HCT116 (cell line): Measurements from ENCODE around the gene SARS1. TPM values are rescaled to one million over a fixed set of nuclear protein-coding genes. Genes with fewer than 3 reads are reported as not detected.
"Not testable (repeated sequence)": the region's sequence is repeated elsewhere in the genome, so short reads cannot be mapped to it uniquely, and the experiment has no call there.

ENCODE experiments used
- ATAC-seq: fragments of 200-7000 bp; cut with Tn5 transposase; 2 replicates; pipeline ENCODE4 v1.9.1; 2020; ENCODE audit warnings: mild to moderate bottlenecking, moderate library complexity
- BruUV-seq: library from RNA; stranded (reverse); fragments of 400-500 nt; replicated peaks from 2 replicates; lab custom pipeline; 2021; lab: Mats Ljungman, UMichigan
- CTCF ChIA-PET: fragments of 300-600 bp; sonication (Branson Sonifier 250); formaldehyde crosslinking; loops from one replicate; lab custom pipeline; 2021; ENCODE audit warnings: antibody characterized with exemption; lab: Charles Lee
- POLR2A ChIA-PET: fragments of 300-600, 350-600 bp; sonication (Branson Sonifier 250); formaldehyde crosslinking; loops from one replicate; lab custom pipeline; 2021; ENCODE audit warnings: antibody characterized with exemption; lab: Charles Lee
- RAD21 ChIA-PET, 2 experiments: fragments of 300-600 bp; sonication (Branson Sonifier 250); formaldehyde crosslinking; loops; one replicate each; lab custom pipeline; 2023; ENCODE audit warnings: low total read pairs in 2 of 2; ENCODE audit not compliant: uncharacterized antibody in 2 of 2, unreplicated experiment in 2 of 2, low non-redundant PET in 1 of 2; lab: Charles Lee
- DNase-seq: peaks from one replicate; pipeline ENCODE4 v3.0.0-alpha.2; 2010; ENCODE audit warnings: low read depth, low spot score
- H2AFZ ChIP-seq: fragments of 200-600 bp; shearing (Covaris generic), sonication (generic); 2 replicates; pipeline ENCODE4 v1.6.1; 2017; ENCODE audit warnings: low read depth, mixed run types, mixed read lengths, antibody characterized with exemption, low read length; ENCODE audit not compliant: poor library complexity, severe bottlenecking
- H3K27ac ChIP-seq: 2 replicates; pipeline ENCODE4 v1.5.1; 2012; ENCODE audit warnings: low read depth, low read length
- H3K27me3 ChIP-seq: fragments of 200-600 bp; sonication (generic); 2 replicates; pipeline ENCODE4 v1.6.1; 2016; ENCODE audit warnings: mixed run types, low read length, mixed read lengths; ENCODE audit not compliant: insufficient read depth
- H3K36me3 ChIP-seq, 2 experiments: fragments of 200-500 bp in 1 of 2; fragments of 200-600 bp in 1 of 2; sonication (Bioruptor generic) in 1 of 2; sonication (generic) in 1 of 2; 2 replicates each; pipeline versions ENCODE4 v1.5.1 to v1.6.1; 2014 to 2016; ENCODE audit warnings: low read length in 2 of 2, inconsistent platforms in 1 of 2, mixed read lengths in 1 of 2, mixed run types in 1 of 2; ENCODE audit not compliant: insufficient read depth in 2 of 2, control insufficient read depth in 1 of 2
- H3K4me1 ChIP-seq, 2 experiments: fragments of 200-600 bp in 1 of 2; sonication (generic) in 1 of 2; 2 replicates each; pipeline versions ENCODE4 v1.5.1 to v1.6.1; 2012 to 2017; ENCODE audit warnings: low read length in 2 of 2, inconsistent platforms in 1 of 2, mild to moderate bottlenecking in 1 of 2, mixed read lengths in 1 of 2, mixed run types in 1 of 2, moderate library complexity in 1 of 2; ENCODE audit not compliant: insufficient read depth in 2 of 2, control insufficient read depth in 1 of 2
- H3K4me2 ChIP-seq: fragments of 200-600 bp; sonication (generic); 2 replicates; pipeline ENCODE4 v1.6.1; 2017; ENCODE audit warnings: mixed run types, low read length, mixed read lengths
- H3K4me3 ChIP-seq, 2 experiments: fragments of 200-600 bp in 1 of 2; sonication (generic) in 1 of 2; replicated peaks in 1 of 2; 2 replicates each; pipeline ENCODE4 v1.5.1; 2011 to 2016; ENCODE audit warnings: low read length in 2 of 2, control low read depth in 1 of 2, low read depth in 1 of 2, mild to moderate bottlenecking in 1 of 2, mixed read lengths in 1 of 2, mixed run types in 1 of 2
- H3K79me2 ChIP-seq: fragments of 200-600 bp; sonication (generic); 2 replicates; pipeline ENCODE4 v1.6.1; 2017; ENCODE audit warnings: mild to moderate bottlenecking, mixed run types, low read length, moderate library complexity, mixed read lengths; ENCODE audit not compliant: insufficient read depth
- H3K9ac ChIP-seq: fragments of 200-600 bp; sonication (generic); 2 replicates; pipeline ENCODE4 v1.6.1; 2016; ENCODE audit warnings: low read length, mixed read lengths
- H3K9me2 ChIP-seq: fragments of 200-600 bp; sonication (generic), shearing (Covaris generic); 2 replicates; pipeline ENCODE4 v1.6.1; 2017; ENCODE audit warnings: mixed run types, mild to moderate bottlenecking, moderate library complexity; ENCODE audit not compliant: insufficient read depth
- H3K9me3 ChIP-seq, 2 experiments: fragments of 200-500 bp in 1 of 2; fragments of 200-600 bp in 1 of 2; sonication (Bioruptor generic) in 1 of 2; sonication (generic) in 1 of 2; 2 replicates each; pipeline ENCODE4 v1.6.1; 2014 to 2017; ENCODE audit warnings: low read length in 2 of 2, mixed read lengths in 2 of 2, inconsistent platforms in 1 of 2, low read depth in 1 of 2, mild to moderate bottlenecking in 1 of 2, mixed run types in 1 of 2, moderate library complexity in 1 of 2; ENCODE audit not compliant: control insufficient read depth in 1 of 2, insufficient read depth in 1 of 2
- H4K20me1 ChIP-seq: fragments of 200-600 bp; sonication (generic), shearing (Covaris generic); 2 replicates; pipeline ENCODE4 v1.6.1; 2017; ENCODE audit warnings: mixed run types, mild to moderate bottlenecking, moderate library complexity; ENCODE audit not compliant: insufficient read depth
- CBX3 ChIP-seq: IDR thresholded peaks from 2 replicates; pipeline ENCODE4 v1.6.1; 2012; ENCODE audit warnings: low read depth
- EZH2phosphoT487 ChIP-seq: fragments of 200-600 bp; IDR thresholded peaks from 2 replicates; pipeline ENCODE4 v1.6.1; 2018; ENCODE audit warnings: antibody characterized with exemption, borderline replicate concordance
- SRF ChIP-seq: IDR thresholded peaks from 2 replicates; pipeline ENCODE4 v1.6.1; 2012; ENCODE audit warnings: low read depth
- intact Hi-C: fragments of 100-400 bp; cut with micrococcal nuclease; formaldehyde crosslinking; loops from 2 replicates; pipeline ENCODE4 v1.10.0; 2022
- total RNA-seq: library from RNA; stranded (reverse); gene quantifications from one replicate; pipeline ENCODE4 v1.2.1, GENCODE V29; 2021; ENCODE audit not compliant: unreplicated experiment
- TF ChIP-seq, protein P1 (sequence below): IDR thresholded peaks from 2 replicates; pipeline ENCODE4 v1.6.1; 2012

SARS1 gene
- total RNA-seq, 1 experiment from 2014 or later: 206 TPM

GRCh38 chr1:109171646-109172045 lies 42.1 kb upstream of the SARS1 start:
- BruUV-seq: no TSS peak
- POLR2A ChIA-PET: no interaction called here
- no peaks in the 10 kb centered on the region for H4K20me1 ChIP-seq
- ATAC-seq: no peak
- H3K4me1 ChIP-seq: no peaks in the 10 kb centered on the region
- no peaks in the 10 kb centered on the region for H3K79me2 ChIP-seq
- no peaks in the 10 kb centered on the region for H3K9me3 ChIP-seq
- no peak overlapping the region for H3K27ac ChIP-seq
- no peaks in the 10 kb centered on the region for H3K36me3 ChIP-seq
- TF ChIP-seq EZH2phosphoT487 (no peak), SRF (no peak), CBX3 (no peak)
- TF ChIP-seq, protein P1, sequence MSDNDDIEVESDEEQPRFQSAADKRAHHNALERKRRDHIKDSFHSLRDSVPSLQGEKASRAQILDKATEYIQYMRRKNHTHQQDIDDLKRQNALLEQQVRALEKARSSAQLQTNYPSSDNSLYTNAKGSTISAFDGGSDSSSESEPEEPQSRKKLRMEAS: no peak
- TF ChIP-seq, all 23 proteins: peak for 0
- CTCF ChIA-PET: interaction anchor here (1.0 kb wide), 1 partner anchor 71 kb away, joined by 3 read pairs; no protein-coding TSS in a partner anchor
- H3K9me2 ChIP-seq: no peaks in the 10 kb centered on the region
- no peak overlapping the region for H3K9ac ChIP-seq
- no peaks in the 10 kb centered on the region for H3K27me3 ChIP-seq
- H3K4me3 ChIP-seq: no peak overlapping the region
- no peak overlapping the region for H2AFZ ChIP-seq
- no peak for DNase-seq
- intact Hi-C loops: no loop called here
- RAD21 ChIA-PET: no interaction called here
- no peak overlapping the region for H3K4me2 ChIP-seq

GRCh38 chr1:109176349-109176748 lies 37.4 kb upstream of the SARS1 start:
- H3K79me2 ChIP-seq, H3K9me2 ChIP-seq, H2AFZ ChIP-seq, H3K36me3 ChIP-seq, H3K27ac ChIP-seq, H3K9me3 ChIP-seq, H3K4me1 ChIP-seq, RAD21 ChIA-PET, H3K4me3 ChIP-seq, H3K27me3 ChIP-seq, H3K4me2 ChIP-seq, H3K9ac ChIP-seq, ATAC-seq, intact Hi-C loops, CTCF ChIA-PET, DNase-seq, POLR2A ChIA-PET, H4K20me1 ChIP-seq, BruUV-seq: not testable (repeated sequence)

DNA sequence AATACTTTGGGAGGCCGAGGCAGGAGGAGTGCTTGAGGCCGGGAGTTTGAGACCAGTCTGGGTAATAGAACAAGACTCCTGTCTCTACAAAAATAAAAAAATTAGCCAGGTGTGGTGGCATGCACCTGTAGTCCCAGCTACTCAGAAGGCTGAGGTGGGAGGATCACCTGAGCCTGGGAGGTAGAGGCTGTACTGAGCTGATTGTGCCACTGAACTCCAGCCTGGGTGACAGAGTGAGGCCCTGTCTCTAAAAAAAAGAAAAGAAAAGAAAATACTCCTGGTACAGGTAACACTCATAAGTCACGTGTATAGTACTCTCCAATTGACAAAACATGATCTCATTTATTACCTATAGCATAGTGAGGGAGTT lies 33.0 kb upstream of the SARS1 start:
- intact Hi-C loops, H3K36me3 ChIP-seq, H4K20me1 ChIP-seq, H3K4me3 ChIP-seq, CTCF ChIA-PET, POLR2A ChIA-PET, H2AFZ ChIP-seq, H3K4me2 ChIP-seq, H3K27me3 ChIP-seq, ATAC-seq, H3K9ac ChIP-seq, H3K27ac ChIP-seq, H3K9me3 ChIP-seq, BruUV-seq, H3K9me2 ChIP-seq, RAD21 ChIA-PET, DNase-seq, H3K79me2 ChIP-seq: not testable (repeated sequence)
- peaks cover 9 to 11% of the 10 kb centered on the region in 2 experiments; a peak in 3 of 4 replicates for H3K4me1 ChIP-seq
